ENCODE measurements around the gene RPH3AL.

GRCh38 chr17:229709-230394, 122.8 kb downstream of the RPH3AL start:
- TF ChIP-seq CTCF (IDR thresholded peaks at IDR 0.05): no peak
- TF ChIP-seq POLR2A (IDR thresholded peaks at IDR 0.05): no peak

Measured in testis (tissue), 2 donors.